ENCODE data around the gene THTPA. TPM values are rescaled to one million over a fixed set of nuclear protein-coding genes. Genes with fewer than 3 reads are reported as not detected.
"Not testable (repeated sequence)": the region's sequence is repeated elsewhere in the genome, so short reads cannot be mapped to it uniquely, and the experiment has no call there.

The THTPA gene
- polyA plus RNA-seq, 3 donors from 2014 or later, result 17.5 to 20.6 (median 19.5) TPM

DNA sequence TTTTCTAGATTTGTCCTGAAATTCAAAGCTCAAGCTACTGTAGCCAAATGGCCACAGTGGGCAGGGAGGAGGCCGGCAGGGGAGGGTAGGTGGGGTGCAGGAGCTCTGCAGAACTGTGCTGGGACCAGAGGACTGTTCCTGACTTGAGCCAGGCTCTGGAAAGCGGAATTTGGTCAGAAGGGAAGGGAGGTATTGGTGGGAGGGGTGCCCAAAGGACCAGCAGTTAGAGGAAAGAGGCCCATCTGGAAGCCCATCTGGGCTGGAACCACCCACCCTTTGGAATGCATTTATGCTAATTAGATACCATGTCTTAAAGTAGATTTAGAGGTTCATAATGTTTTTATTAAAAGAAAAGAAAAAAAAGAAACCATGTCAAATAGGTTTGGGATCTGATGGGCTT, 47.0 kb downstream of the THTPA start:
- Mint-ChIP-seq H3K4me3 (no peak overlapping the region), H3K4me1 (no peaks in the 10 kb centered on the region), H3K27me3 (ENCODE audit: low read depth in 3 of 3) (peaks cover 0 to 10% (median 5%) of the 10 kb centered on the region in 3 donors), H3K9me3 (peaks cover 0 to 3% (median 0%) of the 10 kb centered on the region in 6 donors), H3K36me3 (no peaks in the 10 kb centered on the region), H3K27ac (no peak overlapping the region)
- no peak for DNase-seq

DNA sequence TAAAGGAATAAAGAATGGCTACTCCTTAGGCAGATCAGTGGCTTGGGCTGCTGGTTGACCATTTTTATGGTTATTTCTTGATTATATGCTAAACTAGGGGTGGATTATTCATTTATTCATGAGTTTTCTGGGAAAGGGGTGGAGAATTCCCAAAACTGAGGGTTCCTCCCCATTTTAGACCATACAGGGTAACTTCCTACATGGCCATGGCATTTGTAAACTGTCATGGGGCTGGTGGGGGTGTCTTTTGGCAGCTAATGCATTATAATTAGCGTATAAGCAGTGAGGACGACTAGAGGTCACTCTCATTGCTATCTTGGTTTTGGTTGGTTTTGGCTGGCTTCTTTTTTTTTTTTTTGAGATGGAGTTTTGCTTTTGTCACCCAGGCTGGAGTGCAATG, 48.1 kb downstream of the THTPA start:
- Mint-ChIP-seq H3K4me1 (peaks cover 6% of the 10 kb centered on the region in 2 donors), H3K9me3 (peaks cover 0 to 3% (median 0%) of the 10 kb centered on the region in 6 donors), H3K36me3 (peaks cover 0 to 3% (median 0%) of the 10 kb centered on the region in 3 donors), H3K4me3 (no peak overlapping the region), H3K27me3 (ENCODE audit: low read depth in 3 of 3) (peaks cover 0 to 10% (median 5%) of the 10 kb centered on the region in 3 donors), H3K27ac (no peak overlapping the region)
- no peak for DNase-seq

DNA sequence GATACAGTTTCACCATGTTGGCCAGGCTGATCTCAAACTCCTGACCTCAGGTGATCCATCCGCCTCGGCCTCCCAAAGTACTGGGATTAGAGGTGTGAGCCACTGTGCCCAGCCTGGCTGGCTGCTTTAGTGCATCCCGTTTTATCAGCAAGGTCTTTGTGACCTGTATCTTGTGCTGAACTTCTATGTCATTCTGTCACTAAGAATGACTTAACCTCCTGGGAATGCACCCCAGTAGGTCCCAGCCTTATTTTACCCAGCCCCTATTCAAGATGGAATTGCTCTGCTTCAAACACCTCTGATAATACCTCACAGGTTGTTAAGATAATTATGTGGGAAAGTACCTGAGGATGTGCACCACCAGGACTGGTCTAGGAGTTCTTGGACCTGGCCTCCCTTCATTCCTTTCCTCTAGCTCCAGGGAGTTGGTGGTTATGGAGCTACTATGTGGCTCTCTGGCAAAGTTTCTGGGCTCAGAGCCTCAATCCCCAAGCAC, 48.7 kb downstream of the THTPA start:
- H3K27ac Mint-ChIP-seq, result no peak overlapping the region
- H3K9me3 Mint-ChIP-seq, result peaks cover 0 to 2% (median 0%) of the 10 kb centered on the region in 6 donors
- peaks cover 0 to 3% (median 0%) of the 10 kb centered on the region in 3 donors for H3K36me3 Mint-ChIP-seq
- H3K4me1 Mint-ChIP-seq, result peaks cover 11% of the 10 kb centered on the region in 2 donors
- H3K27me3 Mint-ChIP-seq (ENCODE audit: low read depth in 3 of 3), result peaks cover 0 to 10% (median 5%) of the 10 kb centered on the region in 3 donors
- H3K4me3 Mint-ChIP-seq, result no peak overlapping the region
- no peak for DNase-seq

DNA sequence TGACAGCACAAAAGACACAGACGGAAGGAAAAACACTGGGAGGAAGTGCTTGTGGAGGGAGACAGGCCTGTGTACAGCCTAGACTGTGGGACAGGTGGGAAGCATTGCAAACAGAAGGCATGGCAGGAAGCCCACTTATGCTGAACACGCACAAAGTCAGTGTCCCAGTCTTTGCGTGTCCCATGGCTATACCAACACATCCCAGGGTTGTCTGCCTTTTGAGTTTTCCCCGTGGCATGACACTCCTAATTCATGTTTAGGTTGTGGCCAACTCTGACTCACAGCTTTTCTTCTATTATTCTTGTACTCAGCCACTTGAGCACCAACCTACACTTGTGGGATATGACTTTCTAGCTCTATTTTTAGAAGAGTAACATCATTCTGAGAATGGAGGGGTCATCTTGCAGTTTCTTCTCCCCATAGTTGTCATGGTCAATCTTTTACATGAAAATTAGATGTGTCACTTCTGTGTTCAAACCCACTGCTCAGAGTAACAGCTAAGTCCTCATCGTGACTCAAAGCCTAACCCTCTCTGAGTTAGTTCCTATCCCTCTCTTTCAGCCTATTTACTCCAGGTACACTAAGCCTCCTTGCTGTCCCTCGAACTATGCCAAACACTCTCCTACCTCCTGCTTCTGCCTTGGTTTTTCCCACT, 50.0 kb downstream of the THTPA start:
- Mint-ChIP-seq H3K9me3 (peaks cover 0 to 2% (median 0%) of the 10 kb centered on the region in 6 donors), H3K4me3 (no peak overlapping the region), H3K27me3 (ENCODE audit: low read depth in 3 of 3) (peaks cover 0 to 7% (median 3%) of the 10 kb centered on the region in 3 donors), H3K27ac (no peak overlapping the region), H3K36me3 (peaks cover 0 to 3% (median 0%) of the 10 kb centered on the region in 3 donors), H3K4me1 (peaks cover 25% of the 10 kb centered on the region in 2 donors)
- DNase-seq, result no peak

DNA sequence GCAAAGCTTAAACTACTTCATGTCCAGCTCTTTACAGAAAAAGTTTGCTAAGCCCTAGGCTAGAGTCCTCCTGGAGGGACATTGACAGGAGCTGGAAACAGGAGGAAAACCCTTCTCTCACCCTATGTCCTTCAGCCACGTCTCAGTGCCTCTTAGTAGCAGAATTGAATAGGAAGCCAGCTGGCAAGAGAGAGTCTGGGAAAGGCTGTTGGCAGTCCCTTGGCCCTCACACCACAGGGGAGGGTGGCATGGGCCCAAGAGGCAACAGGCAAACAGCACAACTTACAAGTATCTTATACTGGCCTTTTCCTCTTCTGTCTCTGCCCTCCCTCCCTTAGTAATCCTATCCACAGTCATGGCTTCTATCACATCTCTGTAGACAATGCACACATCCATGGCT, 52.4 kb downstream of the THTPA start:
- H3K4me3 Mint-ChIP-seq, result no peak overlapping the region
- peaks cover 0 to 3% (median 0%) of the 10 kb centered on the region in 3 donors for H3K36me3 Mint-ChIP-seq
- H3K27ac Mint-ChIP-seq, result peak overlapping the region in 3 of 6 donors; percentile 62 to 97 (median 96)
- DNase-seq, result no peak
- peaks cover 0 to 3% (median 2%) of the 10 kb centered on the region in 3 donors for H3K27me3 Mint-ChIP-seq (ENCODE audit: low read depth in 3 of 3)
- H3K4me1 Mint-ChIP-seq, result peaks cover 29 to 30% of the 10 kb centered on the region in 2 donors
- peaks cover 0 to 2% (median 0%) of the 10 kb centered on the region in 6 donors for H3K9me3 Mint-ChIP-seq

DNA sequence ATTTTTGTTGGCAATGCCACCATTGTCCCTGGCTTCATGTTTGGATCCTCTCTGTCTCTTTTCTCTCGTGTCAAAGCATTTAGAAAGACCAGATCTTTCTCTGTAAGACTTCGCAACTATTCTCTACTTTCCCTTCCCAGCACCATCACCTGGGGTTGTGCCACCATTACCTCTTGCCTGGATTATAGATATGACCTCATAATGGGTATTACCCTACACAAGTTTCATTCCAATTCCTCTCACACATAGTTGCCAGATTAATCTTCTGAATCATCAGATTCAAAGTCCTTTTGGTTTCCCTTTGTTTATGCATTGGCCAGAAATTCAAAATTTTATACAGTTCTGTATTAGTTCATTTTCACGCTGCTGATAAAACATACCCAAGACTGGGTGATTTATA, 52.9 kb downstream of the THTPA start:
- peaks cover 0 to 3% (median 0%) of the 10 kb centered on the region in 3 donors for H3K36me3 Mint-ChIP-seq
- no peak for DNase-seq
- H3K27ac Mint-ChIP-seq, result peak overlapping the region in 5 of 6 donors; percentile 50 to 99 (median 96)
- H3K4me3 Mint-ChIP-seq, result peak overlapping the region in 2 of 5 donors; percentile 1 to 48
- peaks cover 0 to 4% (median 3%) of the 10 kb centered on the region in 3 donors for H3K27me3 Mint-ChIP-seq (ENCODE audit: low read depth in 3 of 3)
- H3K4me1 Mint-ChIP-seq, result peaks cover 29 to 30% of the 10 kb centered on the region in 2 donors
- H3K9me3 Mint-ChIP-seq, result peaks cover 0 to 2% (median 0%) of the 10 kb centered on the region in 6 donors

DNA sequence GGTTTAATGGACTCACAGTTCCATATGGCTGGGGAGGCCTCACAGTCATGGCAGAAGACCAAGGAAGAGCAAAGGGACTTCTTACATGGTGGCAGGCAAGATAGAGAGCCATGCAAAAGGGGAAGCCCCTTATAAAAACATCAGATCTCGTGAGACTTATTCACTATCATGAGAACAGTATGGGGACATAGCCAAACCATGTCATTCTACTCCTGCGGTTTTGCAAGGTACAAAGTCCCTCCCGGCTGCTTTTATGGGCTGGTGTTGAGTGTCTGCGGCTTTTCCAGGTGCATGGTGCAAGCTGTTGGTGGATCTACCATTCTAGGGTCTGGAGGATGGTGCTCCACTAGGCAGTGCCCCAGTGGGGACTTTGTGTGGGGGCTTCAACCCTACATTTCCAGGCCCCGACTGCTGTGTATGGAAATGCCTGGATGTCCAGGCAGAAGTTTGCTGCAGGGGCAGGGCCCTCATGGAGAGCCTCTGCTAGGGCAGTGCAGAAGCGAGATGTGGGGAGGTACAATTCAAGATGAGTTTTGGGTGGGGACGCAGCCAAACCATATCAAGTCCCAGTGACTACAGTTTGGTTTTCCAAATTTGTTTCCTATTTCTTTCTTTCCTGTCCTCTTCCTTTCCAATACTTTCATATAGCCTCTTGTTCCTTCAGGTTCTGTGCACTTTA, 53.5 kb downstream of the THTPA start:
- Mint-ChIP-seq H3K4me1 (peaks cover 29 to 30% of the 10 kb centered on the region in 2 donors), H3K27ac (peak overlapping the region; percentile 94 to 99 (median 96)), H3K4me3 (peak overlapping the region; percentile 69 to 93 (median 83))

More for the DNA sequence above, 53.5 kb downstream of the THTPA start:
- not testable (repeated sequence) for H3K36me3 Mint-ChIP-seq; H3K27me3 Mint-ChIP-seq (ENCODE audit: low read depth in 3 of 3); H3K9me3 Mint-ChIP-seq; DNase-seq

Other genes starting within 250 kb of the THTPA start
- gene BCL2L2, start 249.4 kb upstream of the THTPA start, polyA plus RNA-seq, result 1 to 10 TPM in 1 of 3 donors, under 1 TPM in 2; 0.07 to 1.2 (median 0.69) TPM
- 100 to 1,000 TPM in 2 of 3 donors, 10 to 100 TPM in 1; 86.2 to 114 (median 113) TPM for gene PABPN1, start 234.8 kb upstream of the THTPA start, polyA plus RNA-seq
- gene SLC22A17, start 203.4 kb upstream of the THTPA start, polyA plus RNA-seq, result under 1 TPM in 1 of 3 donors, not detected in 2; 0.18 TPM
- not detected for gene EFS, start 191.1 kb upstream of the THTPA start, polyA plus RNA-seq
- not detected for gene IL25, start 183.5 kb upstream of the THTPA start, polyA plus RNA-seq
- 1 to 10 TPM in 1 of 3 donors, under 1 TPM in 1, not detected in 1; 0.27 to 4.0 TPM for gene CMTM5, start 179.2 kb upstream of the THTPA start, polyA plus RNA-seq
- not detected for gene MYH6, start 148.0 kb upstream of the THTPA start, polyA plus RNA-seq
- not detected for gene MYH7, start 120.6 kb upstream of the THTPA start, polyA plus RNA-seq
- gene NGDN, start 86.6 kb upstream of the THTPA start, polyA plus RNA-seq, result 10 to 100 TPM; 52.3 to 84.8 (median 81.5) TPM
- gene ZFHX2, start 4.5 kb upstream of the THTPA start, polyA plus RNA-seq, result under 1 TPM in 1 of 3 donors, not detected in 2; 0.12 TPM
- gene AP1G2, start 11.5 kb downstream of the THTPA start, polyA plus RNA-seq, result 10 to 100 TPM; 62.9 to 80.7 (median 64.4) TPM
- gene JPH4, start 22.5 kb downstream of the THTPA start, polyA plus RNA-seq, result under 1 TPM in 1 of 3 donors, not detected in 2; 0.10 TPM
- gene DHRS2, start 80.1 kb downstream of the THTPA start, polyA plus RNA-seq, result under 1 TPM in 2 of 3 donors, not detected in 1; 0.28 to 0.58 TPM

All from immature natural killer cell (primary cell).